Activated CD8-positive, alpha-beta memory T cell treated with anti-CD3 and anti-CD28 coated beads for 48 hours (primary cell): ENCODE data around the gene APOC4.
"Not testable (repeated sequence)": the region's sequence is repeated elsewhere in the genome, so short reads cannot be mapped to it uniquely, and the experiment has no call there.

Experiments used
- DNase-seq, 3 experiments: peaks; one replicate each; pipeline ENCODE4 v3.0.0-alpha.2; 2020; ENCODE audit warnings: low read depth in 2 of 3, low spot score in 2 of 3

APOC4 gene

GRCh38 chr19:44914433-44915206 lies 27.4 kb upstream of the APOC4 start, which contains the start of gene APOC1:
TSS of gene APOC1 (plus strand) at chr19:44914608. CDS start at chr19:44914892, 284 bp downstream.
- DNase-seq: peak; percentile 47 to 65 (median 59)

- no peak for DNase-seq
Observed at GRCh38 chr19:44924243-44924725, 17.8 kb upstream of the APOC4 start.

DNA sequence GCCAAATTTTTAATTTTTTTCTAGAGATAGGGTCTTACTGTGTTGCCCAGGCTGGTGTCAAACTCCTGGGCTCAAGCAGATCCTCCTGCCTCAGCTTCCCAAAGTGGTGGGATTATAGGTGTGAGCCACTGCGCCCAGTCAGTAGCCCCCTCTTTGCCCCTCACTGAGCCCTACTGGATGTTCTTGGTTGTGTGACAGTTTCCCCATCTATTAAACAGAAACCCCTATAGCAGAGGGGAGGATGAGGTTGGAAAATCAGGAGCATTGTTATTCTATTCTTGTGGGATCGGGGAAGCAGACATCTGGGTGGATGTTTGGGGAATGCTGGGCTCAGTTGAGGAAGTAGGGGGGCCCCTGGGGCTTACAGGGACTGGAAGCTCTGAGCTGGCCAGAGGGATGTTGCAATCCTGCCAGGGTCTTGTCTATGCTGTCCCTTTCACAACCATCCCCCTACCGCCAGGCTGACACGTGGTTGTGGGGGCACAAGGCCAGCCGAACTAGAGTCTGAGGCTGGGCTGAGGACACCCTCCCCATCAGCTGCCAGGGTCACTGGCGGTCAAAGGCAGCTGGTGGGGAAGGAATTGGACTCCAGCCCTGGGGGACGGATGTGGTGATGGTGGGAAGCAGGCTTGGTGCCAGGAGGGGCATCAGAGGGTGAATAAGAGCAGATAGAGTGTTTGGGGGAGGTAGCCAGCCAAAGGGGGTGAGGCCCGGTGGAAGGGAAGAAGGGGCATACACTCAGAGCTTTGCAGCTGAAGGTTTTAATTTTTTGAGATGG lies 16.7 kb upstream of the APOC4 start:
- no peak for DNase-seq

- not testable (repeated sequence) for DNase-seq
Observed at GRCh38 chr19:44926245-44927077, 15.6 kb upstream of the APOC4 start.

GRCh38 chr19:44927746-44928145 lies 14.3 kb upstream of the APOC4 start:
- no peak for DNase-seq

DNA sequence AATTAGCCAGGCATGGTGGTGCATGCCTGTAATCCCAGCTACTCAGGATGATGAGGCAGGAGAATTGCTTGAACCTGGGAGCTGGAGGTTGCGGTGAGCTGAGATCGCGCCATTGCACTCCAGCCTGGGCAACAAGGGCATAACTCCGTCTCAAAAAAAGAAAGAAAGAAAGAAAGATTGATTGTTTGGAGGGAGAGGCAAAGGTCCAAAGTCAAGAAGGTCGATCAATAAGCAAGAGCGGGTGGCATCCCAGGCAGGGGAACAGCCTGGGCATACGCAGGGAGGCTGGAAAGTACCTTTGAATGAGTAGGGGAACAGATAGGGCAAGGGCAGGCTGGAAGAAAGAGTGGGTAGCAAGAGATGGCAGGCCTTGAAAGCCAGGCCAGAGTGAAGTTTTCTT lies 11.9 kb upstream of the APOC4 start:
- no peak for DNase-seq

DNA sequence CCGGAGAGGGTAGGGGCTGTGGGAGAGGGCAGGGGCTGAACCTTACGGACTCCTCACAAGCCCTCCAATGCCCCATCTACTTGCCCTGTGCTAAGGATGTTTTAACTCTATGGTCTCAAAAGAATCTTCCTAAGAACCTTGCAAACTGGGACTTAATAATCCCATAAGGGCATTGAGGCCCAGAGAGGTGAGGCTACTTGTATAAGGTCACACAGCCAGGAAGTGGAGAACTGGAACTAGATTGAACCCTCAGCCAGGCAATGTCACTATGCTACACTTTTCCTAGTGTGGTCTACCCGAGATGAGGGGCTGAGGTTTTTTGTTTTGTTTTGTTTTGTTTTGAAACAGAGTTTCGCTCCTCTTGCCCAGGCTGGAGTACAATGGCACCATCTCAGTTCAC lies 10.5 kb upstream of the APOC4 start:
- DNase-seq: no peak

DNA sequence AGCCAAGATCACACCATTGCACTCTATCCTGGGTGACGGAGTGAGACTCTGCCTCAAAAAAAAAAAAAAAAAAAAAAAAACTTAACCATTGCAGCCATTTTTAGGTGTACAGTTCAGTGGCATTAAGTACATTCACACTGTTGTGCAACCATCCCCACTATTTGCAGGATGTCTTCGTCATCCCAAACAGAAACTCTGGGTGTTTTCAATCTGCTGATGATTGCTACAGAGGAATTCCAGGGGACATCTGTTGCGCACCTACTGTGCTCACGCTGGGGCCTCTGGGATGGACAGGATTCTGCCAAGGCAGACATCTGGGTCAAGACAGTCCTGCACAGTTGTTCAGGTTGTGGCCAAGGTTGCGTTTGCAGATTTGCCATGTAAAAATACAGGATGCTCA lies 2.4 kb upstream of the APOC4 start:
- no peak for DNase-seq

- DNase-seq: no peak
Observed at GRCh38 chr19:44943801-44944249, 1.8 kb downstream of the APOC4 start.

GRCh38 chr19:44947041-44947581 lies 5.1 kb downstream of the APOC4 start:
- no peak for DNase-seq

DNA sequence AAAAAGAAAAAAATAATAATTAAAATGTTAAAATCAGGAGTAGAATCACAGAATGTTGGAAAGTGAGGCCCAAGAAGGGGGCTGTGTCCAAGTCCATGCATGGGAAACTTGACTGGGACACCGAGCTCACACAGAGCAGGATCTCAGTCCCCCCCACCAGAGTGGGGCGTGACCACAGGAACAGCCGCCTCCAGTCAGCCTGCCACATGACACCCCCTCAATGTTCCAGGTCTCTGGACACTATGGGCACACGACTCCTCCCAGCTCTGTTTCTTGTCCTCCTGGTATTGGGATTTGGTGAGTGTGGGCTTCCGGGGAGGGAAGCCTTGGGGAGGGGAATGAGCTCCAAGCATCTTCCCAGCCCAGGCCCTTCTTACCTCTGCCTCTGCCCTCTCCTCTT lies 6.2 kb downstream of the APOC4 start:
- no peak for DNase-seq

- DNase-seq: no peak
Observed at GRCh38 chr19:44948763-44949374, 6.8 kb downstream of the APOC4 start.

DNA sequence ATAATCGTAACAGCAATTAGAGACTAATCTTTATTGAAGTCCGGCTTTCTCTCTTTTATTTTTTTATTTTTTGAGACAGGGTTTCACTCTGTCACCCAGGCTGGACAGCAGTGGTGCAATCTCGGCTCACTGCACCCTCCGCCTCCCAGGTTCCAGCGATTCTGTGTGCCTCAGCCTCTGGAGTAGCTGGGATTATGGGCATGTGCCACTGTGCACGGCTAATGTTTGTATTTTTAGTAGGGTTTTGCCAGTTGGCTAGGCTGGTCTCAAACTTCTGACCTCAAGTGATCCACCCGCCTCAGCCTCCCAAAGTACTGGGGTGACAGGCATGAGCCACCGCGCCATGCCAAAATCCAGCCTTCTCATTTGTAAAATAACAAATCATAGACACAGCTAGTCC lies 7.5 kb downstream of the APOC4 start:
- no peak for DNase-seq

GRCh38 chr19:44951179-44952159 lies 9.4 kb downstream of the APOC4 start:
- peak in 1 of 3 experiments; percentile 38 for DNase-seq

DNA sequence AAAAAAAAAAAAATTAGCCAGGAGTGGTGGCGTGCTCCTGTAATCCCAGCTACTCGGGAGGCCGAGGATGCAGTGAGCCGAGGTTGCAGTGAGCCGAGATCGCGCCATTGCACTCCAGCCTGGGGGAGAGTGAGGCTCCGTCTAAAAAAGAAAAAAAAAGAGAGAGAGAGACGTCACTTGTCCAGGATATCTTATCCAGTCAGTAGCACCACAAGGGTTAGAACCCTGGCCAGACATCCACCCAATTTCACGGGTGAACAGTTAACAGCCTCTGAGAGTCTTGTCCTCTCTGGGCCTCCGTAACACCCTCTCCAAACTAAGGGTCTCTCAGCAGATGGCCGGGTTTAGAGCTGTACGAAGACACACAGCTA lies 12.2 kb downstream of the APOC4 start:
- no peak for DNase-seq

DNA sequence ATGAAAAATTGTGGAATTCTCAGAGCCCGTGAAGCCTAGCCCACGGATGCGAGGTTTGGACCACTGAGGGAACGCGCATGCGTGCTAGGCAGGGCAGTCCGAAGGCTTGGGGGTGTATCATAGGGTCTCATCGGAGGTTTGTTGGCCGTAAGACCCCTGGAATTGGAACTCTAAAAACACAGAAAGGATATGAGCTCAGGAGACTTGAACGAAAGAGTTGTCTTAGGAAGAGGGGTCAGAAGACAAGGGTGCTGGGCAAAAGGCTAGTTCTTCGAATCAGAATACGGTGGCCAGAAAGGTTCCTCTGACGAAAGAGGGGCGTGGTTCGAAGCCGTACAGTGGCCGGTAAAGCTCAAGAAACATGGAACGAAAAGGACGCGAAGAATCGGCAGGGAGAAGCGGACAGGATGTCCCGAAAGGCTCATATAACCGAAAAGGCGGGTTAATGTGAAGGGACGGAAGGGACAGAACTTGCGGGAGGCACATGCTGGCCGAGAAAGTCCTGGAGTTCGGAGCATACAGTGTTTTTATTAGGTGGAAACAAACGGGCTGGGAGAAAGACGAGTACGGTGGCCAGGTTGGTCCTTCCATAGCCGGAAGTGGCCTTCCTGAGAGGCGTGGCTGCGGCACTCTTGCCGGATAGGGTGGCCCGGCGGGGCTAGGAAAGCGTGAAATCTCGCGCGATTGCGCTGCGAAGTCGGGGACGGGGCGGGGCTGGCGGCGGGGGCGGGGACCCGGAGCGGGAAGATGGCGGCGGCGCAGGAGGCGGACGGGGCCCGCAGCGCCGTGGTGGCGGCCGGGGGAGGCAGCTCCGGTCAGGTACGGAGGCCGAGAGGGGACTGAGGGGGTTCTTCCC lies 12.8 kb downstream of the APOC4 start, which contains the start of gene CLPTM1:
Gene CLPTM1, plus strand, starts transcription at position 732 of the 856 bp plus-strand sequence. Its CDS starts 16 bp downstream, at position 748.
- DNase-seq: peak; percentile 89 to 95 (median 91)

DNA sequence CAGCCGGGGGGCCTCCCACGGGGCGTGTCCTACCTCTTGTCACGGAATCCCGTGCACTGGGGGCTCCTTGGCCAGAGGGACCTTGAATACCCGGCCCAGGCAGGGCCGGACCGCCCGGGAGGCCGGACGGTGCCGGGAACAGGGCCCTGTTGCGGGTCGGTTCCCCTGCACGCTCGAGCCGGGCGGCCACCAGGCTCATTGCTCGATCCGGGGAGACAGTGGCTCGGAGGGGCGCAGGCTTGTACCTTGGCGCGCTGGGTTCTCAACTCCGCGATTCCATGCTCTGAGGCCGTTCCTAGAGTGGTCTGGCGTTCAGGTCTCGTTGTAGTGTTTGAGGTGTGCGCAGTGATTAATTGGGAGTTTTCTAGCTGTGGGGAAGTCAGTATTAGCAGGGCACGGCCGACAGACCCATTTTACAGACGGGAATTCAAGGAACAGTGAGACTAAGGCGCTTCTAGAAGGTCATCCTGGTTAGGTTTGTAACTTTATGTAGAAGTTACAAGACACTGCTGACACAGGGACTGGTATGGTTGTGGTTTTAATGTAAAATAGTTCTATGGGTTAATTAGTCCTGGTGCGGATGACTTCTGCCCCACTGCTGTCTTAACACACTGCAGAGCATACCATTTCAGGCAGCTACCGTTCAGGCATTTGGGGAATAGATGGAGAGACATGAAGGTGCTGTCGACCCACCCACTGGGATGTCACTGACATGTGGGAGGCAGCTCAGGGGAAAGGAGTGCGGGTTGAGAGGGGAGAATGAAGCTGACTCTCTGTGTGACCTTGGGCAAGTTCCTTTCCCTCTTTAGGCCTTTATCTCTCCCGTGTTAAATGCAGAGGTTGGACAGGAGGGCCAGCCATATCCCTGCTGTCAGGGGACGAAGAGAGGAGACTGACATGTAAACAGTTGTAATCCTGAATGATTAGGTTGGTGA lies 13.7 kb downstream of the APOC4 start:
- DNase-seq: no peak
